PC-9 (cell line): Measurements from ENCODE around the gene DGLUCY.

ENCODE experiments used
- EZH2 ChIP-seq: fragments of 200-600 bp; sonication (generic); IDR thresholded peaks from 2 replicates; pipeline ENCODE4 v1.8.0; 2017; ENCODE audit warnings: antibody characterized with exemption, low read depth
- TF ChIP-seq, protein P1 (sequence below): fragments of 200-600 bp; sonication (generic); conservative IDR thresholded peaks from 2 replicates; pipeline ENCODE4 v1.6.1; 2017; ENCODE audit warnings: mixed run types, antibody characterized with exemption, mild to moderate bottlenecking, moderate library complexity

DNA sequence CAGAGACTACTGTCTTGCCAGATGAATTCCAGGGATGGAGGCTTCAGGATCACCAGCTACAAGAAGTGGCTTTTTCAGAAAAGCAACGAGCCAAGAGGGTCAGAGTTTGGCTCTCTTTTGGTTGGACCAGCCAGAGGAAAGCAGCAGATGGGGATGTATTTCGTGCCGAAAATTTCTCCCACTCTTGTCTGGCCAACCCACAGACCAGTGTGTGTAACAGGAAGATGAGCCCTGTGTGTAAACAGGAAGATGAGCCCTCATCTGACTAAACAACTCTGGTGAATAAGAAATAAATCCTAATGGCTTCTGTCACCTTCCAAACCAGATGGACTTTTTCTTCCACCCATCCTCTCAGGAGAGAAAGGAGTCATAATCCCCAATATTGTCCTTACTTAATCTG lies 117.6 kb downstream of the DGLUCY start:
- TF ChIP-seq EZH2 = no peak
- TF ChIP-seq, protein P1, sequence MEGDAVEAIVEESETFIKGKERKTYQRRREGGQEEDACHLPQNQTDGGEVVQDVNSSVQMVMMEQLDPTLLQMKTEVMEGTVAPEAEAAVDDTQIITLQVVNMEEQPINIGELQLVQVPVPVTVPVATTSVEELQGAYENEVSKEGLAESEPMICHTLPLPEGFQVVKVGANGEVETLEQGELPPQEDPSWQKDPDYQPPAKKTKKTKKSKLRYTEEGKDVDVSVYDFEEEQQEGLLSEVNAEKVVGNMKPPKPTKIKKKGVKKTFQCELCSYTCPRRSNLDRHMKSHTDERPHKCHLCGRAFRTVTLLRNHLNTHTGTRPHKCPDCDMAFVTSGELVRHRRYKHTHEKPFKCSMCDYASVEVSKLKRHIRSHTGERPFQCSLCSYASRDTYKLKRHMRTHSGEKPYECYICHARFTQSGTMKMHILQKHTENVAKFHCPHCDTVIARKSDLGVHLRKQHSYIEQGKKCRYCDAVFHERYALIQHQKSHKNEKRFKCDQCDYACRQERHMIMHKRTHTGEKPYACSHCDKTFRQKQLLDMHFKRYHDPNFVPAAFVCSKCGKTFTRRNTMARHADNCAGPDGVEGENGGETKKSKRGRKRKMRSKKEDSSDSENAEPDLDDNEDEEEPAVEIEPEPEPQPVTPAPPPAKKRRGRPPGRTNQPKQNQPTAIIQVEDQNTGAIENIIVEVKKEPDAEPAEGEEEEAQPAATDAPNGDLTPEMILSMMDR = no peak
